SK-N-SH (cell line): ENCODE data around the gene RAD21L1. TPM values are rescaled to one million over a fixed set of nuclear protein-coding genes. Genes with fewer than 3 reads are reported as not detected.

ENCODE experiments used
- CTCF ChIA-PET: fragments of 300-600, 350-600 bp; formaldehyde crosslinking; extraction: SDS; loops from one replicate; lab custom pipeline; 2021; lab: Yijun Ruan, JAX
- POLR2A ChIA-PET: fragments of 350-600 bp; sonication (Branson Sonifier 250); formaldehyde crosslinking; extraction: SDS; loops from one replicate; lab custom pipeline; 2020; ENCODE audit warnings: antibody characterized with exemption, inconsistent platforms; lab: Yijun Ruan, JAX
- DNase-seq: peaks from one replicate; pipeline ENCODE4 v3.0.0; 2012
- H2AFZ ChIP-seq: fragments of 200-600 bp; sonication (generic); 2 replicates; pipeline ENCODE4 v1.8.1; 2016; ENCODE audit warnings: antibody characterized with exemption, mild to moderate bottlenecking, low read depth
- H3F3A ChIP-seq: fragments of 200-600 bp; sonication (generic); replicated peaks from 2 replicates; pipeline ENCODE3; 2016; ENCODE audit warnings: antibody characterized with exemption, mild to moderate bottlenecking; ENCODE audit not compliant: insufficient read depth
- H3K27ac ChIP-seq, 2 experiments: fragments of 200-500 bp in 1 of 2; fragments of 200-600 bp in 1 of 2; sonication (Bioruptor generic) in 1 of 2; sonication (generic), shearing (Covaris generic) in 1 of 2; 2 replicates each; pipeline versions ENCODE4 v1.5.1 to v1.6.1; 2014 to 2016; ENCODE audit warnings: low read depth in 2 of 2, inconsistent platforms in 1 of 2, low read length in 1 of 2, mild to moderate bottlenecking in 1 of 2, mixed read lengths in 1 of 2
- H3K27me3 ChIP-seq: fragments of 200-600 bp; sonication (generic), shearing (Covaris generic); 2 replicates; pipeline ENCODE4 v1.6.1; 2016; ENCODE audit warnings: mixed run types; ENCODE audit not compliant: insufficient read depth
- H3K36me3 ChIP-seq, 2 experiments: fragments of 200-500 bp in 1 of 2; fragments of 200-600 bp in 1 of 2; sonication (Bioruptor generic) in 1 of 2; sonication (generic) in 1 of 2; replicated peaks in 1 of 2; 2 replicates each; pipeline versions ENCODE3 to v1.5.1; 2014 to 2016; ENCODE audit warnings: low read length in 1 of 2, mild to moderate bottlenecking in 1 of 2; ENCODE audit not compliant: insufficient read depth in 2 of 2, control insufficient read depth in 1 of 2
- H3K4me1 ChIP-seq, 2 experiments: fragments of 200-500 bp in 1 of 2; fragments of 200-600 bp in 1 of 2; sonication (Bioruptor generic) in 1 of 2; sonication (generic), shearing (Covaris generic) in 1 of 2; 2 replicates each; pipeline versions ENCODE4 v1.5.1 to v1.6.1; 2014 to 2016; ENCODE audit warnings: low read depth in 1 of 2, low read length in 1 of 2, mixed run types in 1 of 2; ENCODE audit not compliant: insufficient read depth in 2 of 2, control insufficient read depth in 1 of 2
- H3K4me2 ChIP-seq: fragments of 200-600 bp; sonication (generic), shearing (Covaris generic); 2 replicates; pipeline ENCODE4 v1.6.1; 2017; ENCODE audit warnings: mixed run types
- H3K4me3 ChIP-seq, 2 experiments: fragments of 200-500 bp in 1 of 2; fragments of 200-600 bp in 1 of 2; sonication (Bioruptor generic) in 1 of 2; sonication (generic), shearing (Covaris generic) in 1 of 2; 2 replicates each; pipeline versions ENCODE4 v1.5.1 to v1.8.1; 2014 to 2016; ENCODE audit warnings: low read depth in 2 of 2, inconsistent platforms in 1 of 2, low read length in 1 of 2, mild to moderate bottlenecking in 1 of 2, mixed read lengths in 1 of 2, moderate library complexity in 1 of 2
- H3K79me2 ChIP-seq: fragments of 200-600 bp; sonication (generic); 2 replicates; pipeline ENCODE4 v1.8.1; 2017; ENCODE audit warnings: mild to moderate bottlenecking; ENCODE audit not compliant: insufficient read depth
- H3K9ac ChIP-seq: fragments of 200-600 bp; sonication (generic); 2 replicates; pipeline ENCODE4 v1.6.1; 2017; ENCODE audit warnings: mixed run types
- H3K9me2 ChIP-seq: fragments of 200-600 bp; sonication (generic); 2 replicates; pipeline ENCODE4 v1.6.1; 2017; ENCODE audit warnings: mixed run types
- H3K9me3 ChIP-seq: fragments of 200-600 bp; sonication (generic); 2 replicates; pipeline ENCODE4 v1.6.1; 2017; ENCODE audit warnings: mixed run types, mild to moderate bottlenecking, moderate library complexity
- H4K20me1 ChIP-seq: fragments of 200-600 bp; sonication (generic); 2 replicates; pipeline ENCODE4 v1.6.1; 2017; ENCODE audit warnings: mild to moderate bottlenecking, mixed run types; ENCODE audit not compliant: insufficient read depth
- CHD2 ChIP-seq: fragments of 150-350 bp; IDR thresholded peaks from 2 replicates; pipeline ENCODE4 v1.6.1; 2018; ENCODE audit warnings: low read length; ENCODE audit not compliant: partially characterized antibody
- EZH2phosphoT487 ChIP-seq: fragments of 200-600 bp; sonication (generic); IDR thresholded peaks from 2 replicates; pipeline ENCODE4 v1.6.1; 2017; ENCODE audit warnings: low read depth, mixed run types, mild to moderate bottlenecking, antibody characterized with exemption, moderate library complexity, borderline replicate concordance
- FOSL2 ChIP-seq: IDR thresholded peaks from 2 replicates; pipeline ENCODE4 v1.4.0; 2012; ENCODE audit warnings: low read depth, mild to moderate bottlenecking, moderate library complexity, borderline replicate concordance
- FOXJ3 ChIP-seq: sonication (generic); formaldehyde crosslinking; IDR thresholded peaks from 2 replicates; pipeline ENCODE4 v1.5.1; 2020; ENCODE audit warnings: mild to moderate bottlenecking, missing genetic modification reagents
- FOXM1 ChIP-seq: IDR thresholded peaks from 2 replicates; pipeline ENCODE4 v1.4.0; 2012; ENCODE audit warnings: low read depth, mild to moderate bottlenecking
- JUND ChIP-seq: IDR thresholded peaks from 2 replicates; pipeline ENCODE4 v1.4.0; 2012
- MEF2A ChIP-seq: IDR thresholded peaks from 2 replicates; pipeline ENCODE4 v1.4.0; 2012; ENCODE audit warnings: low read depth, borderline replicate concordance
- MXI1 ChIP-seq: IDR thresholded peaks from 2 replicates; pipeline ENCODE4 v1.6.1; 2012; ENCODE audit warnings: mild to moderate bottlenecking, low read depth, low read length, improper control_type of control experiment
- NFIC ChIP-seq: IDR thresholded peaks from 2 replicates; pipeline ENCODE4 v1.4.0; 2012; ENCODE audit warnings: borderline replicate concordance
- NRF1 ChIP-seq: IDR thresholded peaks from 2 replicates; pipeline ENCODE4 v1.6.1; 2012; ENCODE audit warnings: low read depth, mild to moderate bottlenecking, low read length
- PBX3 ChIP-seq: IDR thresholded peaks from 2 replicates; pipeline ENCODE4; 2012
- RAD21 ChIP-seq: IDR thresholded peaks from 2 replicates; pipeline ENCODE4 v1.6.1; 2012; ENCODE audit warnings: mild to moderate bottlenecking, low read length
- RCOR1 ChIP-seq: fragments of 150-350 bp; IDR thresholded peaks from 2 replicates; pipeline ENCODE4 v1.6.1; 2017; ENCODE audit warnings: antibody characterized with exemption, low read length
- RXRA ChIP-seq: IDR thresholded peaks from 2 replicates; pipeline ENCODE4 v1.4.0; 2012; ENCODE audit warnings: low read depth, mild to moderate bottlenecking, borderline replicate concordance
- SIN3A ChIP-seq: IDR thresholded peaks from 2 replicates; pipeline ENCODE4 v1.6.1; 2012; ENCODE audit warnings: low read depth, mild to moderate bottlenecking, low read length, moderate library complexity, borderline replicate concordance
- USF1 ChIP-seq: IDR thresholded peaks from 2 replicates; pipeline ENCODE4 v1.4.0; 2012; ENCODE audit warnings: low read depth, borderline replicate concordance
- WGBS: methylation state at CpG from one replicate; pipeline ENCODE4 v1.1.6; 2017; ENCODE audit warnings: low lambda C conversion rate; 5-methylcytosine and 5-hydroxymethylcytosine counted together
- polyA plus RNA-seq, 3 experiments: library from polyadenylated mRNA; depleted of rRNA; stranded (reverse); fragments of >200 nt; gene quantifications; 2 replicates each; pipeline ENCODE4 v1.2.3, GENCODE V29; 2012
- TF ChIP-seq, protein P1 (sequence below): fragments of 200-600 bp; sonication (generic); IDR thresholded peaks from 2 replicates; pipeline ENCODE4 v1.6.1; 2017; ENCODE audit warnings: antibody characterized with exemption, mild to moderate bottlenecking, moderate library complexity

Gene RAD21L1
- polyA plus RNA-seq, 1 of the 3 experiments (the other 2 are of a cell fraction) = 0.03 TPM

- no peak for TF ChIP-seq PBX3
- TF ChIP-seq NFIC = no peak
Measured at GRCh38 chr20:1293641-1294379, 68.0 kb downstream of the RAD21L1 start (continued).

GRCh38 chr20:1294497-1294896, 68.7 kb downstream of the RAD21L1 start:
- CTCF ChIA-PET = no interaction called here

More at GRCh38 chr20:1294497-1294896, 68.7 kb downstream of the RAD21L1 start:
- no peaks in the 10 kb centered on the region for H3K27me3 ChIP-seq
- no peak overlapping the region for H3K4me2 ChIP-seq
- H3K9me3 ChIP-seq = no peaks in the 10 kb centered on the region
- WGBS = 80% methylated on average over 1 of the region's 8 CpGs
- no peaks in the 10 kb centered on the region for H3K9me2 ChIP-seq
- no peak overlapping the region for H3K4me3 ChIP-seq
- no peaks in the 10 kb centered on the region for H3K79me2 ChIP-seq
- H2AFZ ChIP-seq = no peak overlapping the region
- peaks cover 0 to 7% of the 10 kb centered on the region in 2 experiments for H3K36me3 ChIP-seq
- H3K27ac ChIP-seq = no peak overlapping the region
- TF ChIP-seq, protein P1, sequence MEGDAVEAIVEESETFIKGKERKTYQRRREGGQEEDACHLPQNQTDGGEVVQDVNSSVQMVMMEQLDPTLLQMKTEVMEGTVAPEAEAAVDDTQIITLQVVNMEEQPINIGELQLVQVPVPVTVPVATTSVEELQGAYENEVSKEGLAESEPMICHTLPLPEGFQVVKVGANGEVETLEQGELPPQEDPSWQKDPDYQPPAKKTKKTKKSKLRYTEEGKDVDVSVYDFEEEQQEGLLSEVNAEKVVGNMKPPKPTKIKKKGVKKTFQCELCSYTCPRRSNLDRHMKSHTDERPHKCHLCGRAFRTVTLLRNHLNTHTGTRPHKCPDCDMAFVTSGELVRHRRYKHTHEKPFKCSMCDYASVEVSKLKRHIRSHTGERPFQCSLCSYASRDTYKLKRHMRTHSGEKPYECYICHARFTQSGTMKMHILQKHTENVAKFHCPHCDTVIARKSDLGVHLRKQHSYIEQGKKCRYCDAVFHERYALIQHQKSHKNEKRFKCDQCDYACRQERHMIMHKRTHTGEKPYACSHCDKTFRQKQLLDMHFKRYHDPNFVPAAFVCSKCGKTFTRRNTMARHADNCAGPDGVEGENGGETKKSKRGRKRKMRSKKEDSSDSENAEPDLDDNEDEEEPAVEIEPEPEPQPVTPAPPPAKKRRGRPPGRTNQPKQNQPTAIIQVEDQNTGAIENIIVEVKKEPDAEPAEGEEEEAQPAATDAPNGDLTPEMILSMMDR = no peak
- TF ChIP-seq SIN3A (no peak), NRF1 (no peak), PBX3 (no peak), RXRA (no peak), RCOR1 (no peak), FOXJ3 (CRISPR knock-in tag) (no peak), RAD21 (no peak), CHD2 (no peak), USF1 (no peak), FOSL2 (no peak), NFIC (no peak), MEF2A (no peak), EZH2phosphoT487 (no peak), JUND (no peak), FOXM1 (no peak), MXI1 (no peak)
- peaks cover 0 to 7% of the 10 kb centered on the region in 2 experiments; a peak in 1 of 4 replicates for H3K4me1 ChIP-seq
- DNase-seq = no peak
- no peaks in the 10 kb centered on the region for H4K20me1 ChIP-seq
- peaks cover 3% of the 10 kb centered on the region for H3F3A ChIP-seq
- POLR2A ChIA-PET = no interaction called here
- no peak overlapping the region for H3K9ac ChIP-seq
